ENCODE measurements around the gene GPR3.

Gene GPR3

DNA sequence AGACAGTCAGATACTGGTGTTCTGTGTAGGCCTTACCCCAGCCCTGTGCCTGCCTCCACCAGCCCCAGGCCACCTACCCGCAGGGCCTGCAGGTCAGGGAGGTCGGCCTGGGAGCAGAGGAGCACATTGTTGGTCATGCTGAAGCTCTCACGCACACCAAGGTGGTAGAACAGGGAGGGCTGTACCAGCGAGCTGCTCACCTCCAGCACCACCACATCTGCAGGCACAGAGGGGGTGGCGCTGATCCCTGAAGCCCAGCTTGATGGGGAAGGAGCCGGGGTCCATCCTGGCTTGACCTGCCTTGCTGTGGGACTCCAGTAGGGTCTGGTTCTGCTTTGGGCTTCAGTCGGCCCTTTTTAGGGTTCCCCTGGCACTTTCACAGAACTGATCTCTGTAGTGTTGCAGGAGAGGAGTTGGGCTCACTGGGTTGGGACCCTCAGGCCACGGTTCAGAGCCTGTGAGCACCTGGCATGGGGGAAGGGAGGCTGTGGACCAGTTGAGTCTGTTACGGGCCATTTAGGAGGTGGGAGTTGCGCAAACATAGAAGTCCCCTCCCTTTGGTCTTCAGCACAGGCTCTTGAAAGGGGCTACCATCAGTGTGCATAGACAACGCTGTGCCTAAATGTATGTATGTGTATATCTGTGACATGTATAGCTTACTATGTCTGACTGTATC lies 27.6 kb upstream of the GPR3 start:
- DNase-seq (ENCODE audit: insufficient read length, low spot score): no peak
- no peak for TF ChIP-seq SPI1 (IDR thresholded peaks at IDR 0.05; ENCODE audit: low read depth, low read length)
- TF ChIP-seq POLR2A (IDR thresholded peaks at IDR 0.05; ENCODE audit: low read depth, low read length): no peak
- TF ChIP-seq TAF1 (IDR thresholded peaks at IDR 0.05; ENCODE audit: low read depth, low read length): no peak
- TF ChIP-seq POU2F2 (IDR thresholded peaks at IDR 0.05; ENCODE audit: low read depth, low read length): no peak
- TF ChIP-seq POLR2AphosphoS5 (IDR thresholded peaks at IDR 0.05; ENCODE audit: low read depth, low read length): no peak
- TF ChIP-seq PAX5 (IDR thresholded peaks at IDR 0.05; ENCODE audit: insufficient read depth, low read length, severe bottlenecking): no peak
- no peak for FAIRE-seq

- DNase-seq (ENCODE audit: insufficient read length, low spot score) (peak; percentile 92), FAIRE-seq (peak; percentile 87)
- no peak for TF ChIP-seq SPI1 (IDR thresholded peaks at IDR 0.05; ENCODE audit: low read depth, low read length)
- peak; percentile 33; the same call in 1 of the 2 replicates for TF ChIP-seq POLR2A (IDR thresholded peaks at IDR 0.05; ENCODE audit: low read depth, low read length)
These were observed 26.9 kb upstream of the GPR3 start for GRCh38 chr1:27365372-27366112.

DNA sequence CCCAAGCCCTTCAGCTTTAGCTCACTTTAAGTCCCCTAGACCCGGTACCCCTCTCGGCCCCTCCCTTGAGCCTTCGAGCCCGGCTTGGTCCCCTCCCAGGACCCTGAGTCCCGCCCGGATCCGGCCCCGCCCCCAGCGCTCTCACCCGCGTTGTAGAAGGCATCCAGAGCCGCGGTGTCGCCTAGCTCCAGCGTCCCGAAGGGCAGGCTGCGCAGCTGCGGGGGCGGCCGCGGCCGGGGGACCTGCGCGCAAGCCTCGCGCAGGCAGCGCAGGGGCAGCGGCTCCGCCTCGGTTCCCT lies 26.4 kb upstream of the GPR3 start:
- TF ChIP-seq PAX5 (IDR thresholded peaks at IDR 0.05; ENCODE audit: insufficient read depth, low read length, severe bottlenecking) (no peak), POLR2AphosphoS5 (IDR thresholded peaks at IDR 0.05; ENCODE audit: low read depth, low read length) (no peak), TAF1 (IDR thresholded peaks at IDR 0.05; ENCODE audit: low read depth, low read length) (no peak), SPI1 (IDR thresholded peaks at IDR 0.05; ENCODE audit: low read depth, low read length) (no peak), POLR2A (IDR thresholded peaks at IDR 0.05; ENCODE audit: low read depth, low read length) (no peak), POU2F2 (IDR thresholded peaks at IDR 0.05; ENCODE audit: low read depth, low read length) (no peak)
- peak; percentile 66 for DNase-seq (ENCODE audit: insufficient read length, low spot score)
- peak; percentile 28 for FAIRE-seq

GRCh38 chr1:27366411-27367159 lies 25.8 kb upstream of the GPR3 start, which contains the start of gene MAP3K6:
MAP3K6 (minus strand) TSS chr1:27366961; CDS start chr1:27366597, 364 bp downstream.
- DNase-seq (ENCODE audit: insufficient read length, low spot score) (peak; percentile 59), FAIRE-seq (peak; percentile 66)
- TF ChIP-seq TAF1 (IDR thresholded peaks at IDR 0.05; ENCODE audit: low read depth, low read length) (no peak), POU2F2 (IDR thresholded peaks at IDR 0.05; ENCODE audit: low read depth, low read length) (no peak), POLR2AphosphoS5 (IDR thresholded peaks at IDR 0.05; ENCODE audit: low read depth, low read length) (no peak), PAX5 (IDR thresholded peaks at IDR 0.05; ENCODE audit: insufficient read depth, low read length, severe bottlenecking) (no peak), SPI1 (IDR thresholded peaks at IDR 0.05; ENCODE audit: low read depth, low read length) (no peak), POLR2A (IDR thresholded peaks at IDR 0.05; ENCODE audit: low read depth, low read length) (no peak)

DNA sequence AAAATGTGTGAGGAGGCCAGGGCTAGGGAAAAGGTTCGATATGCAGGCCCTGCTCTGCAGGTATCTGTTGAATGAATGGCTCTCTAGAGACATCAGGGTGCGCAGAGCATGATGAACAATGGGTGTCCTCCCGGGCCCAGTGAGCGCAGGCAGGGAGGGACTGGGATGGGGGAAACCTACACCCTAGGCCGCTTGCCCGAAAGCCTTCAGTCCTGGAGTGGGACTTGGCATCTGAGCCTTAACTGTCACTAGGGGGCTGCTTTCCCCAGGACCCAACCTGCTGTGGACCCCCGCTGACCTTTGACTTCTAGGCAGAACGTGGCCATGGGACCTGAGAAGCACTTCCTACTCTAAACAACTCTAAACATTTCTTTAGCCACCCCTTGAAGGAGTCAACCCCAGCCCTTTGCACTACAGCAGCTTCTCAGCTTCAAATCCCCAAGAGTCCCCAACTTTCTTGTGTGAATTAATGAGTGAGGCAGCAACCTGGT lies 25.2 kb upstream of the GPR3 start:
- DNase-seq (ENCODE audit: insufficient read length, low spot score) (no peak), FAIRE-seq (no peak)
- TF ChIP-seq POLR2A (IDR thresholded peaks at IDR 0.05; ENCODE audit: low read depth, low read length) (no peak), TAF1 (IDR thresholded peaks at IDR 0.05; ENCODE audit: low read depth, low read length) (no peak), PAX5 (IDR thresholded peaks at IDR 0.05; ENCODE audit: insufficient read depth, low read length, severe bottlenecking) (no peak), POLR2AphosphoS5 (IDR thresholded peaks at IDR 0.05; ENCODE audit: low read depth, low read length) (no peak), POU2F2 (IDR thresholded peaks at IDR 0.05; ENCODE audit: low read depth, low read length) (no peak), SPI1 (IDR thresholded peaks at IDR 0.05; ENCODE audit: low read depth, low read length) (no peak)

DNA sequence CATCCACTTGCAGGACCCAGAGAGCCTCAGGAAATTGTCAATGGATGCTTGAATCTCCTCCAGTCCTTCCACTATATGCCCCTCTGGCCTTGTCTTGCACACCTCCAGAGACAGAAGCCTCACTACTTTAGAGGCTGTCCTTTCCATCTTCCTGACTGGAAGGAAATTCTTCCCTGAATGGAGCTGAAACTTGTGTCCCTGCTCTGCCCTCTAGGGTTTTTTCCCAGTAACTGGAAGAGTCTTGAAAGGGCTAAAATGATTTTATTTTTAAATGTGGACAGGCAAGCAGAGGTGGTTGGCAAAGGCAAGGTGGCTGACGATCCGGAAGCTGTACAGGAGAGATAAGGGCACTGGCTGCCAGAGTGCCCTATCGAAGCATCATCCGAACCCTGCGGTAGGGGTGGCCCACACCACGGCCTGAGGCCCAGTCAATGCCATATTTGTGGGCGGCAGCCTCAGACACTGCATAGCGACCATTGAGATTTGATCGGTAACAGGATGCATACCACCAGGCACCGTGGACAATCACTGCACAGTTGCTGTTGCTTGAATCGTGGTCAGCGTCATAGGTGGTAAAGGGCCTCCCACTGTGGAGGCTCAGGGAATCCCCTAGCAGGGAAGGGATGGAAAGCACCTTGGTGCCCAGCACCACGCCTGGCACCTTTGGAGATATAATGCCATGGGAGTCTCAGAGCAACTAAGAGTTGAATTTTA lies 23.4 kb upstream of the GPR3 start:
- no peak for DNase-seq (ENCODE audit: insufficient read length, low spot score)
- TF ChIP-seq POLR2A (IDR thresholded peaks at IDR 0.05; ENCODE audit: low read depth, low read length) (no peak), POLR2AphosphoS5 (IDR thresholded peaks at IDR 0.05; ENCODE audit: low read depth, low read length) (no peak), TAF1 (IDR thresholded peaks at IDR 0.05; ENCODE audit: low read depth, low read length) (no peak), POU2F2 (IDR thresholded peaks at IDR 0.05; ENCODE audit: low read depth, low read length) (no peak), PAX5 (IDR thresholded peaks at IDR 0.05; ENCODE audit: insufficient read depth, low read length, severe bottlenecking) (no peak), SPI1 (IDR thresholded peaks at IDR 0.05; ENCODE audit: low read depth, low read length) (no peak)
- FAIRE-seq: no peak

GRCh38 chr1:27372022-27372807 lies 20.2 kb upstream of the GPR3 start:
- DNase-seq (ENCODE audit: insufficient read length, low spot score) (no peak), FAIRE-seq (no peak)
- TF ChIP-seq POLR2A (IDR thresholded peaks at IDR 0.05; ENCODE audit: low read depth, low read length) (no peak), PAX5 (IDR thresholded peaks at IDR 0.05; ENCODE audit: insufficient read depth, low read length, severe bottlenecking) (no peak), POU2F2 (IDR thresholded peaks at IDR 0.05; ENCODE audit: low read depth, low read length) (no peak), TAF1 (IDR thresholded peaks at IDR 0.05; ENCODE audit: low read depth, low read length) (no peak), SPI1 (IDR thresholded peaks at IDR 0.05; ENCODE audit: low read depth, low read length) (no peak), POLR2AphosphoS5 (IDR thresholded peaks at IDR 0.05; ENCODE audit: low read depth, low read length) (no peak)
